Middle frontal gyrus (tissue), 1 donor: ENCODE results near the gene GPRASP2.

ENCODE experiments used
- DNase-seq: peaks from one replicate; pipeline ENCODE4 v3.0.0-alpha.2; 2015; ENCODE audit warnings: low spot score; ENCODE audit errors: extremely low spot score

The GPRASP2 gene

GRCh38 chrX:102744307-102744706, 32.1 kb downstream of the GPRASP2 start:
- no peak for DNase-seq

DNA sequence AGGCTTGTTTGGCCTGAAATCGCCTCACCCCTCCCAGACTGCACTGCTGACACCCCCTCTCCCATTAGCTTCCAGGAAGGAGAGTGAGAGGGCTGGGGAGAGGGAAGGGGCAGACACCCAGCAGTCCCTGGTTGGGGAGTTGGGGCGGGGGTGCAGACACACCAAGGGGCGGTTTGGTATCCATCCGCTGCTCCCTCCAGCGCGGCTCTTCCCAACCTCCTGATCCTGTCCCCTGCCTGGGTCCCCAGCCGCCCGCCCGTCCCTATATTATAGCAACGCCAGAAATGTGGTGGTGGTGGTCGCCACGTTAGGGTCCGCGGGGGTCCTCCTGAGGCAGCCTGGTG, 33.2 kb downstream of the GPRASP2 start:
- no peak for DNase-seq

- DNase-seq: no peak
Observed at GRCh38 chrX:102745857-102746584, 33.8 kb downstream of the GPRASP2 start.

- DNase-seq: no peak
Observed at GRCh38 chrX:102765217-102765616, 53.0 kb downstream of the GPRASP2 start.

DNA sequence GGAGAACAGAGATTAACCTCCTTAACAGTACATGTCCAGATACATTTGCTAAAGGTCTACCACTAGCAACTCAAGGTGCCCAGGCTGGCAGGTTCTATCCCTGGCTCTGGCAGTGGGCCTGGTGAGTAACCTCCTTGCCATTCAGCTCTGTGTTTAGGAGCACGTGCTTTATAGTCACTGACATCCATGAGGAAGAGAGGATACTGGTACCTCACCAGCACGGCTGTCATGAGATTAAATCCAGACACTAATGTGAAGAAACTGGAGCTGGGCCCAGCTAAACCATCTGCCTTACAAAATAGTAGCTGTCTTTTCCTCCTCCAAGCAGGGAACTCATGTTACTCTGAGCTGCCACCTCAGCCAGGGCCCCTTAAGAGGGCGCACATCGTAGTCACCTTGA, 53.6 kb downstream of the GPRASP2 start:
- DNase-seq: no peak

DNA sequence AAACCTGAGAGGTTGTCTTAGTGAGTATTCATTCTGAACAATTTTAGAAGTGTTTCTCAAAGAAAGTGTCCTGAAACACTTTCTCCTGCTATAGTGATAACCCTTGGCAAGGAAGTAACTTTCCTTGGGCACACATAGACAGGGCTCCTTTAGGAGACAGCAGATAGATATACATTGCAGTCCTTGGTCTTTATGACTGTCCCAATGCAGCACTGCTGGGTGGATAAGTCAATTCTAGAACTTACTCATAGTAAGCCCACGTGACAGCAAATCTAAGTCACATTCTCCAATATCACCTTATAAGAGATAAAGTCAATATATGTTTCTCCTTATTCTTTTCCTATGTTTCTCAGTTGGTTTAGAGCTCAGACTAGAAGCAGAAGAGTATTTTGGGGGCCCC, 55.0 kb downstream of the GPRASP2 start:
- no peak for DNase-seq
